HEK293 (cell line): ENCODE results near the gene TPP2.

Experiments used
- CTCF ChIA-PET: fragments of 350-600 bp; formaldehyde crosslinking; extraction: SDS; loops from one replicate; lab custom pipeline; 2021; ENCODE audit warnings: antibody characterized with exemption; lab: Yijun Ruan, JAX
- POLR2A ChIA-PET: fragments of 300-600 bp; formaldehyde crosslinking; extraction: SDS; loops from one replicate; lab custom pipeline; 2020; ENCODE audit warnings: antibody characterized with exemption, inconsistent platforms; lab: Yijun Ruan, JAX
- H3K27ac ChIP-seq: fragments of 200-500 bp; sonication (Bioruptor generic); 2 replicates; pipeline ENCODE4 v1.5.1; 2014; ENCODE audit warnings: low read depth, low read length, control low read depth, inconsistent platforms; ENCODE audit errors: extremely low read depth
- H3K36me3 ChIP-seq, 2 experiments: fragments of 200-500 bp in 1 of 2; sonication (Bioruptor generic) in 1 of 2; 1 replicate in 1 of 2; 2 replicates in 1 of 2; pipeline ENCODE4 v1.5.1; 2014 to 2017; ENCODE audit warnings: inconsistent platforms in 2 of 2, low read length in 2 of 2; ENCODE audit not compliant: control insufficient read depth in 2 of 2, insufficient read depth in 1 of 2
- H3K4me1 ChIP-seq: fragments of 200-500 bp; sonication (Bioruptor generic); 2 replicates; pipeline ENCODE4 v1.5.1; 2014; ENCODE audit warnings: mild to moderate bottlenecking, low read length, inconsistent platforms; ENCODE audit not compliant: control insufficient read depth, insufficient read depth
- H3K4me3 ChIP-seq: 2 replicates; pipeline ENCODE4 v1.5.1; 2011; ENCODE audit warnings: low read depth, mild to moderate bottlenecking, control low read depth, low read length, moderate library complexity
- H3K9me3 ChIP-seq: fragments of 200-500 bp; sonication (Bioruptor generic); 2 replicates; pipeline ENCODE4 v1.5.1; 2014; ENCODE audit warnings: low read depth, low read length, inconsistent platforms; ENCODE audit not compliant: control insufficient read depth, insufficient read depth
- BCL11B ChIP-seq: fragments of 450-650 bp; formaldehyde crosslinking; IDR thresholded peaks from 2 replicates; pipeline ENCODE4 v1.5.1; 2016; ENCODE audit warnings: low read depth, missing biosample characterization, missing genetic modification characterization
- ELK4 ChIP-seq: IDR thresholded peaks from 2 replicates; pipeline ENCODE4 v1.6.1; 2011; ENCODE audit warnings: mild to moderate bottlenecking, low read depth, low read length, borderline replicate concordance
- FEZF1 ChIP-seq: fragments of 450-650 bp; formaldehyde crosslinking; IDR thresholded peaks from 2 replicates; pipeline ENCODE4 v1.5.1; 2016; ENCODE audit warnings: missing biosample characterization, missing genetic modification characterization
- HOXC10 ChIP-seq: sonication (generic); formaldehyde crosslinking; IDR thresholded peaks from 2 replicates; pipeline ENCODE4 v1.8.1; 2023; ENCODE audit warnings: mild to moderate bottlenecking, missing genetic modification reagents
- RBAK ChIP-seq: fragments of 450-650 bp; formaldehyde crosslinking; IDR thresholded peaks from 2 replicates; pipeline ENCODE4 v1.5.1; 2016; ENCODE audit warnings: missing biosample characterization, missing genetic modification characterization
- ZBTB26 ChIP-seq: fragments of 450-650 bp; formaldehyde crosslinking; optimal IDR thresholded peaks from 2 replicates; pipeline ENCODE3; 2016; ENCODE audit warnings: missing biosample characterization, mild to moderate bottlenecking, missing genetic modification characterization
- ZFP37 ChIP-seq: fragments of 450-650 bp; formaldehyde crosslinking; IDR thresholded peaks from 2 replicates; pipeline ENCODE4 v1.5.1; 2016; ENCODE audit warnings: missing biosample characterization, missing genetic modification characterization
- ZFP41 ChIP-seq: fragments of 450-650 bp; formaldehyde crosslinking; IDR thresholded peaks from 2 replicates; pipeline ENCODE4 v1.5.1; 2016; ENCODE audit warnings: missing biosample characterization, missing genetic modification characterization, borderline replicate concordance
- ZNF10 ChIP-seq: fragments of 450-650 bp; formaldehyde crosslinking; IDR thresholded peaks from 2 replicates; pipeline ENCODE4 v1.5.1; 2017; ENCODE audit warnings: missing biosample characterization, missing genetic modification characterization
- ZNF121 ChIP-seq: fragments of 450-650 bp; formaldehyde crosslinking; IDR thresholded peaks from 2 replicates; pipeline ENCODE4 v1.5.1; 2016; ENCODE audit warnings: missing biosample characterization, missing genetic modification characterization
- ZNF138 ChIP-seq: fragments of 450-650 bp; formaldehyde crosslinking; IDR thresholded peaks from 2 replicates; pipeline ENCODE4 v1.5.1; 2016; ENCODE audit warnings: missing biosample characterization, missing genetic modification characterization, borderline replicate concordance
- ZNF174 ChIP-seq: fragments of 450-650 bp; formaldehyde crosslinking; IDR thresholded peaks from 2 replicates; pipeline ENCODE4 v1.5.0; 2017; ENCODE audit warnings: missing biosample characterization, mild to moderate bottlenecking, missing genetic modification characterization
- ZNF311 ChIP-seq: fragments of 450-650 bp; formaldehyde crosslinking; IDR thresholded peaks from 2 replicates; pipeline ENCODE4 v1.5.1; 2017; ENCODE audit warnings: missing biosample characterization, missing genetic modification characterization, borderline replicate concordance
- ZNF350 ChIP-seq: fragments of 450-650 bp; formaldehyde crosslinking; IDR thresholded peaks from 2 replicates; pipeline ENCODE4 v1.5.0; 2017; ENCODE audit warnings: missing biosample characterization, mild to moderate bottlenecking, missing genetic modification characterization
- ZNF362 ChIP-seq: fragments of 450-650 bp; formaldehyde crosslinking; IDR thresholded peaks from 2 replicates; pipeline ENCODE4 v1.5.1; 2016; ENCODE audit warnings: missing biosample characterization, missing genetic modification characterization
- ZNF544 ChIP-seq: fragments of 450-650 bp; formaldehyde crosslinking; IDR thresholded peaks from 2 replicates; pipeline ENCODE4 v1.5.0; 2017; ENCODE audit warnings: missing biosample characterization, missing genetic modification characterization
- ZNF580 ChIP-seq: fragments of 450-650 bp; formaldehyde crosslinking; IDR thresholded peaks from 2 replicates; pipeline ENCODE4 v1.5.1; 2016; ENCODE audit warnings: missing biosample characterization, missing genetic modification characterization
- ZNF596 ChIP-seq: fragments of 450-650 bp; IDR thresholded peaks from 2 replicates; pipeline ENCODE4 v1.5.0; 2018; ENCODE audit warnings: missing biosample characterization, mild to moderate bottlenecking, missing genetic modification characterization, moderate library complexity
- ZNF639 ChIP-seq: fragments of 450-650 bp; formaldehyde crosslinking; IDR thresholded peaks from 2 replicates; pipeline ENCODE4 v1.5.1; 2016; ENCODE audit warnings: missing biosample characterization, missing genetic modification characterization
- ZNF660 ChIP-seq: fragments of 450-650 bp; IDR thresholded peaks from 2 replicates; pipeline ENCODE4 v1.5.1; 2018; ENCODE audit warnings: missing biosample characterization, mild to moderate bottlenecking, missing genetic modification characterization
- ZNF791 ChIP-seq: fragments of 450-650 bp; formaldehyde crosslinking; IDR thresholded peaks from 2 replicates; pipeline ENCODE4 v1.5.1; 2016; ENCODE audit warnings: missing biosample characterization, missing genetic modification characterization
- ZNF843 ChIP-seq: fragments of 450-650 bp; formaldehyde crosslinking; IDR thresholded peaks from 2 replicates; pipeline ENCODE4 v1.5.1; 2016; ENCODE audit warnings: missing biosample characterization, missing genetic modification characterization

The TPP2 gene

GRCh38 chr13:102620516-102620915 is 23.7 kb downstream of the TPP2 start (continued):
- no peak for TF ChIP-seq ZNF350 (tag by site-specific recombination)

GRCh38 chr13:102626928-102627327 is 30.1 kb downstream of the TPP2 start:
- no peaks in the 10 kb centered on the region for H3K9me3 ChIP-seq
- peaks cover 16 to 67% of the 10 kb centered on the region in 2 experiments for H3K36me3 ChIP-seq
- no peak overlapping the region for H3K4me3 ChIP-seq
- no peak overlapping the region for H3K27ac ChIP-seq
- TF ChIP-seq HOXC10 (CRISPR knock-in tag) (no peak), ZNF121 (no peak), ZNF174 (no peak), ZNF362 (no peak), FEZF1 (tag by site-specific recombination) (no peak), ZNF138 (tag by site-specific recombination) (no peak), BCL11B (tag by site-specific recombination) (no peak), ZNF10 (tag by site-specific recombination) (no peak), ZNF580 (tag by site-specific recombination) (no peak), ZNF791 (tag by site-specific recombination) (no peak), RBAK (tag by site-specific recombination) (no peak), ZNF544 (no peak)
- TF ChIP-seq, all 188 proteins: peak for 0
- CTCF ChIA-PET: no interaction called here
- H3K4me1 ChIP-seq: no peaks in the 10 kb centered on the region
- POLR2A ChIA-PET: no interaction called here

GRCh38 chr13:102628559-102628958 is 31.8 kb downstream of the TPP2 start:
- ChIA-PET CTCF (no interaction called here), POLR2A (no interaction called here)
- no peak overlapping the region for H3K27ac ChIP-seq
- no peak for TF ChIP-seq ZNF350 (tag by site-specific recombination)
- TF ChIP-seq ZNF311 (tag by site-specific recombination): no peak
- TF ChIP-seq ZNF843 (tag by site-specific recombination): no peak
- no peak for TF ChIP-seq ZFP41 (tag by site-specific recombination)
- no peak for TF ChIP-seq ZNF174
- TF ChIP-seq ZNF121: no peak
- TF ChIP-seq ELK4: no peak
- TF ChIP-seq ZNF639: no peak
- TF ChIP-seq ZNF660: no peak
- no peak for TF ChIP-seq ZFP37 (tag by site-specific recombination)
- no peak for TF ChIP-seq ZBTB26 (tag by site-specific recombination)
- TF ChIP-seq ZNF580 (tag by site-specific recombination): no peak
- no peak for TF ChIP-seq ZNF138 (tag by site-specific recombination)
- TF ChIP-seq ZNF596 (tag by site-specific recombination): no peak
- no peak overlapping the region for H3K4me3 ChIP-seq
- H3K9me3 ChIP-seq: no peaks in the 10 kb centered on the region
- no peaks in the 10 kb centered on the region for H3K4me1 ChIP-seq
- peaks cover 20 to 69% of the 10 kb centered on the region in 2 experiments for H3K36me3 ChIP-seq
